ENCODE measurements around the gene INO80C. TPM values are rescaled to one million over a fixed set of nuclear protein-coding genes. Genes with fewer than 3 reads are reported as not detected.

Gene INO80C
- total RNA-seq, 4 donors from 2014 or later = 10.0 to 19.8 (median 15.2) TPM

GRCh38 chr18:35444636-35445035, 53.1 kb downstream of the INO80C start:
- intact Hi-C loops (cut with DNase I; ENCODE audit: low total_unique reads) = loop anchor here (5.0 kb wide), 1 partner anchor 1128 kb away; no protein-coding TSS in a partner anchor
- DNase-seq (ENCODE audit: low spot score in 2 of 2) = no peak
- TF ChIP-seq POLR2A (IDR thresholded peaks at IDR 0.05) (no peak), CTCF (IDR thresholded peaks at IDR 0.05) (no peak)
- 92 to 96% methylated on average over 6 of the region's 6 CpGs for WGBS, 2 donors
- no peak overlapping the region for H3K4me3 ChIP-seq (ENCODE audit: low read depth, poor library complexity, severe bottlenecking)

- no peak for DNase-seq (ENCODE audit: low spot score in 2 of 2)
- intact Hi-C loops (cut with DNase I; ENCODE audit: low total_unique reads) = loop anchor here (5.0 kb wide), 1 partner anchor 1128 kb away; no protein-coding TSS in a partner anchor
- no peak overlapping the region for H3K4me3 ChIP-seq (ENCODE audit: low read depth, poor library complexity, severe bottlenecking)
- TF ChIP-seq CTCF (IDR thresholded peaks at IDR 0.05) (no peak), POLR2A (IDR thresholded peaks at IDR 0.05) (no peak)
- 44 to 94% methylated on average over 2 of the region's 2 CpGs for WGBS, 2 donors
Observed at GRCh38 chr18:35443847-35444246, 53.9 kb downstream of the INO80C start.

GRCh38 chr18:35443434-35443833, 54.3 kb downstream of the INO80C start:
- intact Hi-C loops (cut with DNase I; ENCODE audit: low total_unique reads) = loop anchor here (5.0 kb wide), 1 partner anchor 1129 kb away; no protein-coding TSS in a partner anchor
- no peak overlapping the region for H3K4me3 ChIP-seq (ENCODE audit: low read depth, poor library complexity, severe bottlenecking)
- TF ChIP-seq CTCF (IDR thresholded peaks at IDR 0.05) (no peak), POLR2A (IDR thresholded peaks at IDR 0.05) (no peak)
- 53 to 77% methylated on average over 3 of the region's 3 CpGs for WGBS, 2 donors
- no peak for DNase-seq (ENCODE audit: low spot score in 2 of 2)

GRCh38 chr18:35442701-35443100, 55.1 kb downstream of the INO80C start:
- intact Hi-C loops (cut with DNase I; ENCODE audit: low total_unique reads) = loop anchor here (5.0 kb wide), 1 partner anchor 1130 kb away; no protein-coding TSS in a partner anchor
- no peak for DNase-seq (ENCODE audit: low spot score in 2 of 2)
- TF ChIP-seq CTCF (IDR thresholded peaks at IDR 0.05) (no peak), POLR2A (IDR thresholded peaks at IDR 0.05) (no peak)
- no peak overlapping the region for H3K4me3 ChIP-seq (ENCODE audit: low read depth, poor library complexity, severe bottlenecking)
- 51 to 61% methylated on average over 5 of the region's 5 CpGs for WGBS, 2 donors

GRCh38 chr18:35441857-35442595, 55.7 kb downstream of the INO80C start:
- TF ChIP-seq POLR2A (IDR thresholded peaks at IDR 0.05) (no peak), CTCF (IDR thresholded peaks at IDR 0.05) (no peak)
- intact Hi-C loops (cut with DNase I; ENCODE audit: low total_unique reads) = loop anchor here (5.0 kb wide), 1 partner anchor 1130 kb away; no protein-coding TSS in a partner anchor
- H3K4me3 ChIP-seq (ENCODE audit: low read depth, poor library complexity, severe bottlenecking) = no peak overlapping the region
- DNase-seq (ENCODE audit: low spot score in 2 of 2) = no peak
- WGBS, 2 donors = 61 to 78% methylated on average over 9 of the region's 9 CpGs

All from lower leg skin (tissue), 4 donors.